Endodermal cell (in vitro differentiated cells): ENCODE results near the gene SNX17. TPM values are rescaled to one million over a fixed set of nuclear protein-coding genes. Genes with fewer than 3 reads are reported as not detected.
A peak's percentile ranks its signal among the peaks of the same experiment; 100 is the strongest.

ENCODE experiments used
- DNase-seq: peaks from one replicate; pipeline ENCODE4 v3.0.0-alpha.2; 2017
- H3K27ac ChIP-seq: 2 replicates; pipeline ENCODE4 v1.5.1; 2013; ENCODE audit warnings: mild to moderate bottlenecking, low read depth, low read length, moderate library complexity
- H3K27me3 ChIP-seq: 2 replicates; pipeline ENCODE4 v1.6.1; 2013; ENCODE audit warnings: mild to moderate bottlenecking, low read length, moderate library complexity; ENCODE audit not compliant: insufficient read depth, control insufficient read depth, poor library complexity, severe bottlenecking
- H3K36me3 ChIP-seq: 2 replicates; pipeline ENCODE4 v1.7.0; 2013; ENCODE audit warnings: mild to moderate bottlenecking, low read length, moderate library complexity; ENCODE audit not compliant: control insufficient read depth, insufficient read depth
- H3K4me1 ChIP-seq: one replicate; pipeline ENCODE4 v1.7.0; 2013; ENCODE audit warnings: low read length; ENCODE audit not compliant: control insufficient read depth, insufficient read depth
- H3K4me3 ChIP-seq: 2 replicates; pipeline ENCODE4 v1.5.1; 2013; ENCODE audit warnings: mild to moderate bottlenecking, low read length, moderate library complexity
- H3K9ac ChIP-seq: 2 replicates; pipeline ENCODE4 v1.6.1; 2013; ENCODE audit warnings: mild to moderate bottlenecking, low read length, moderate library complexity; ENCODE audit not compliant: poor library complexity, severe bottlenecking; ENCODE audit errors: extremely low read depth
- H3K9me3 ChIP-seq: 2 replicates; pipeline ENCODE4 v1.6.1; 2013; ENCODE audit warnings: mild to moderate bottlenecking, low read length, moderate library complexity; ENCODE audit not compliant: control insufficient read depth
- H3K27ac Mint-ChIP-seq: 2 replicates; pipeline ENCODE4 v1.8.0; 2020; ENCODE audit warnings: mixed read lengths
- H3K27me3 Mint-ChIP-seq: 2 replicates; pipeline ENCODE4 v1.8.0; 2021; ENCODE audit warnings: mild to moderate bottlenecking, mixed read lengths; ENCODE audit not compliant: insufficient read depth
- H3K36me3 Mint-ChIP-seq: 2 replicates; pipeline ENCODE4 v1.8.0; 2020; ENCODE audit warnings: low read depth, mixed read lengths
- H3K4me1 Mint-ChIP-seq: 2 replicates; pipeline ENCODE4 v1.8.0; 2020; ENCODE audit warnings: mixed read lengths
- H3K4me3 Mint-ChIP-seq: 2 replicates; pipeline ENCODE4 v1.8.0; 2020; ENCODE audit warnings: mild to moderate bottlenecking, moderate library complexity, mixed read lengths
- H3K9me3 Mint-ChIP-seq: 2 replicates; pipeline ENCODE4 v1.8.0; 2020; ENCODE audit warnings: mild to moderate bottlenecking, mixed read lengths
- CTCF ChIP-seq: fragments of 200-600 bp; sonication (generic); conservative IDR thresholded peaks from 2 replicates; pipeline ENCODE4 v1.5.0; 2021; ENCODE audit warnings: antibody characterized with exemption, mild to moderate bottlenecking
- whole genome bisulfite sequencing, 2 experiments: methylation state at CpG; one replicate each; pipeline versions ENCODE4 v1.1.5 to v1.1.7; 2013; ENCODE audit warnings: missing lambda C conversion rate in 2 of 2, mixed read lengths in 1 of 2; ENCODE audit not compliant: insufficient coverage in 1 of 2, insufficient read length in 1 of 2; 5-methylcytosine and 5-hydroxymethylcytosine counted together
- total RNA-seq, 2 donors: library from RNA; stranded (reverse); fragmentation: NEBNext Ultra II Directional in 1 of 2; extraction: Animal tissue kit (Norgen Biotek cat#: 25700) in 1 of 2; gene quantifications; 2 replicates in 1 of 2; 3 replicates in 1 of 2; pipeline ENCODE4 v1.2.1, GENCODE V29; 2021

The SNX17 gene
- total RNA-seq, 2 donors from 2014 or later = 81.2 to 92.6 TPM

DNA sequence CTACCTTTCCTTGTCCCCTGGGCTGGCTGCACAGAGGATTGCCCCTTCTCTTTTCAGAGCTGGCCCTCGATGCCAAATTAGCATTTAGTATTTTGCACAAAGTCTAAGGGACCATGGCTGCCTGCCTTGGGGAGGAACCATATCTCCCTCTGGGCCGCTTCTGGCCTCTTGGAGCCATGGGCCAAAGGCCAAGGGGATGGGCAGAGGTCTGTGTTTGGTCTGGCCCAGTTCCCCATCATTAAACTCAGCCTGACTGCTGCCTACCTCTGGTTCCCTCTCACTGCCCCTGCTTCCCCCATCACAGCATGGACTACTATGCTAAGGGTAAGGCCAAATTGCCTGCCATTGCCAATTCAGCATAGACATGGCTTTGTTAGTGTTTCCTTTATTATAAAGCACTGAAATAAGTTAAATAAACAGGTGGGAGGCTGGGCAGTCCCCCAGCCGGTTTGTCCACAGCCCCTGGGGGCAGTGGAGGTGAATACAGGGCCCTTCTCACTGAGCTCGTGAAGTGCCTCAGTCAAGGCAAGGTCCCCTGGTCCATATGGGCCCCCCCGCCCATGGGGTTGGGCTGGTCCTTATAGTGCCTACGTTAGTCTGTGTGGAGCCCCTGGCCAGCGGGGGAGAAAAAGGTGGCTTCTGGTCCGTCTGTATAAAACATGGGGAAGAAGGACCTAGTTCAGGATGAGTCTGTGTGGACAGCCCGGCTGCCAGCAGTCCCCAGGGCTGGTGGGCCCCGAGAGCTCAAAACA lies 6.6 kb downstream of the SNX17 start:
- Histone ChIP-seq H3K4me1 (peaks cover 4% of the 10 kb centered on the region), H3K9me3 (no peaks in the 10 kb centered on the region), H3K36me3 (peaks cover 82% of the 10 kb centered on the region), H3K27me3 (no peaks in the 10 kb centered on the region), H3K9ac (no peak overlapping the region), H3K27ac (no peak overlapping the region), H3K4me3 (no peak overlapping the region)
- peaks cover 27% of the 10 kb centered on the region for H3K4me1 Mint-ChIP-seq
- no peak overlapping the region for H3K4me3 Mint-ChIP-seq
- no peaks in the 10 kb centered on the region for H3K27me3 Mint-ChIP-seq
- H3K36me3 Mint-ChIP-seq = peaks cover 64% of the 10 kb centered on the region
- WGBS, 2 experiments = 80 to 81% methylated on average over 6 to 10 of the region's 10 CpGs
- H3K9me3 Mint-ChIP-seq = no peaks in the 10 kb centered on the region
- H3K27ac Mint-ChIP-seq = peak overlapping the region; percentile 48
- TF ChIP-seq CTCF = no peak
- DNase-seq = no peak

GRCh38 chr2:27377618-27378095 lies 7.2 kb downstream of the SNX17 start:
- Mint-ChIP-seq H3K4me3 (no peak overlapping the region), H3K27ac (peak overlapping the region; percentile 61), H3K27me3 (no peaks in the 10 kb centered on the region), H3K36me3 (peaks cover 63% of the 10 kb centered on the region), H3K9me3 (no peaks in the 10 kb centered on the region), H3K4me1 (peaks cover 23% of the 10 kb centered on the region)
- Histone ChIP-seq H3K27me3 (no peaks in the 10 kb centered on the region), H3K4me1 (peaks cover 4% of the 10 kb centered on the region), H3K9me3 (no peaks in the 10 kb centered on the region), H3K4me3 (no peak overlapping the region), H3K36me3 (peaks cover 82% of the 10 kb centered on the region), H3K9ac (no peak overlapping the region), H3K27ac (no peak overlapping the region)
- no peak for DNase-seq
- 96% methylated on average over 15 to 18 of the region's 18 CpGs for WGBS, 2 experiments
- TF ChIP-seq CTCF = no peak

GRCh38 chr2:27378096-27378808 lies 7.8 kb downstream of the SNX17 start:
- H3K27me3 ChIP-seq = no peaks in the 10 kb centered on the region
- H3K9ac ChIP-seq = no peak overlapping the region
- no peak overlapping the region for H3K27ac ChIP-seq
- H3K4me1 Mint-ChIP-seq = peaks cover 19% of the 10 kb centered on the region
- H3K9me3 ChIP-seq = no peaks in the 10 kb centered on the region
- H3K36me3 Mint-ChIP-seq = peaks cover 60% of the 10 kb centered on the region
- no peak overlapping the region for H3K4me3 ChIP-seq
- peaks cover 80% of the 10 kb centered on the region for H3K36me3 ChIP-seq
- H3K4me3 Mint-ChIP-seq = peak overlapping the region; percentile 92
- WGBS, 2 experiments = 92 to 93% methylated on average over 14 to 29 of the region's 29 CpGs
- H3K4me1 ChIP-seq = peaks cover 4% of the 10 kb centered on the region
- peak; percentile 72 for DNase-seq
- H3K27ac Mint-ChIP-seq = peak overlapping the region; percentile 61
- TF ChIP-seq CTCF = peak; percentile 37
- no peaks in the 10 kb centered on the region for H3K9me3 Mint-ChIP-seq
- no peaks in the 10 kb centered on the region for H3K27me3 Mint-ChIP-seq
